Calu3 (cell line): Measurements from ENCODE around the gene KIFBP. TPM values are rescaled to one million over a fixed set of nuclear protein-coding genes. Genes with fewer than 3 reads are reported as not detected.
"Not testable (repeated sequence)": the region's sequence is repeated elsewhere in the genome, so short reads cannot be mapped to it uniquely, and the experiment has no call there.

ENCODE experiments used
- BruUV-seq: library from RNA; stranded (reverse); fragments of 400-500 nt; replicated peaks from 2 replicates; lab custom pipeline; 2021; lab: Mats Ljungman, UMichigan
- CTCF ChIA-PET: fragments of 300-600 bp; sonication (Branson Sonifier 250); formaldehyde crosslinking; loops from one replicate; lab custom pipeline; 2022; ENCODE audit warnings: antibody characterized with exemption; lab: Charles Lee
- DNase-seq: peaks from one replicate; pipeline ENCODE4 v3.0.0; 2022
- H3K27ac Mint-ChIP-seq: one replicate; pipeline ENCODE4 v1.8.0; 2022; ENCODE audit warnings: mixed read lengths; ENCODE audit not compliant: unreplicated experiment
- H3K27me3 Mint-ChIP-seq: one replicate; pipeline ENCODE4 v1.8.0; 2022; ENCODE audit warnings: mixed read lengths; ENCODE audit not compliant: unreplicated experiment
- H3K36me3 Mint-ChIP-seq: one replicate; pipeline ENCODE4 v1.8.0; 2022; ENCODE audit warnings: mild to moderate bottlenecking, moderate library complexity, mixed read lengths; ENCODE audit not compliant: insufficient read depth, unreplicated experiment
- H3K4me1 Mint-ChIP-seq: one replicate; pipeline ENCODE4 v1.8.0; 2022; ENCODE audit warnings: mild to moderate bottlenecking, low read depth, mixed read lengths; ENCODE audit not compliant: unreplicated experiment
- H3K4me3 Mint-ChIP-seq: one replicate; pipeline ENCODE4 v1.8.0; 2022; ENCODE audit warnings: mild to moderate bottlenecking, low read depth, moderate library complexity, mixed read lengths; ENCODE audit not compliant: unreplicated experiment
- H3K9me3 Mint-ChIP-seq: one replicate; pipeline ENCODE4 v1.8.0; 2022; ENCODE audit warnings: low read depth, mixed read lengths; ENCODE audit not compliant: unreplicated experiment
- intact Hi-C: fragments of 100-400 bp; cut with micrococcal nuclease; formaldehyde crosslinking; loops from one replicate; pipeline ENCODE4 v1.10.0; 2022; ENCODE audit not compliant: unreplicated experiment
- total RNA-seq: library from RNA; stranded (reverse); gene quantifications from 2 replicates; pipeline ENCODE4 v1.2.3, GENCODE V29; 2022
- TF ChIP-seq, protein P1 (sequence below): fragments of 200-600 bp; IDR thresholded peaks from one replicate; pipeline ENCODE4 v1.8.0; 2022; ENCODE audit warnings: antibody characterized with exemption; ENCODE audit not compliant: unreplicated experiment

KIFBP gene
- total RNA-seq, 1 experiment from 2014 or later, result 36.7 TPM

GRCh38 chr10:69037489-69037888, 48.9 kb downstream of the KIFBP start:
- H3K27ac Mint-ChIP-seq, result no peak overlapping the region
- no peaks in the 10 kb centered on the region for H3K4me1 Mint-ChIP-seq
- no peaks in the 10 kb centered on the region for H3K36me3 Mint-ChIP-seq
- intact Hi-C loops, result no loop called here
- CTCF ChIA-PET, result no interaction called here
- TF ChIP-seq, protein P1, sequence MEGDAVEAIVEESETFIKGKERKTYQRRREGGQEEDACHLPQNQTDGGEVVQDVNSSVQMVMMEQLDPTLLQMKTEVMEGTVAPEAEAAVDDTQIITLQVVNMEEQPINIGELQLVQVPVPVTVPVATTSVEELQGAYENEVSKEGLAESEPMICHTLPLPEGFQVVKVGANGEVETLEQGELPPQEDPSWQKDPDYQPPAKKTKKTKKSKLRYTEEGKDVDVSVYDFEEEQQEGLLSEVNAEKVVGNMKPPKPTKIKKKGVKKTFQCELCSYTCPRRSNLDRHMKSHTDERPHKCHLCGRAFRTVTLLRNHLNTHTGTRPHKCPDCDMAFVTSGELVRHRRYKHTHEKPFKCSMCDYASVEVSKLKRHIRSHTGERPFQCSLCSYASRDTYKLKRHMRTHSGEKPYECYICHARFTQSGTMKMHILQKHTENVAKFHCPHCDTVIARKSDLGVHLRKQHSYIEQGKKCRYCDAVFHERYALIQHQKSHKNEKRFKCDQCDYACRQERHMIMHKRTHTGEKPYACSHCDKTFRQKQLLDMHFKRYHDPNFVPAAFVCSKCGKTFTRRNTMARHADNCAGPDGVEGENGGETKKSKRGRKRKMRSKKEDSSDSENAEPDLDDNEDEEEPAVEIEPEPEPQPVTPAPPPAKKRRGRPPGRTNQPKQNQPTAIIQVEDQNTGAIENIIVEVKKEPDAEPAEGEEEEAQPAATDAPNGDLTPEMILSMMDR, result no peak
- BruUV-seq, result no TSS peak
- DNase-seq, result no peak
- no peaks in the 10 kb centered on the region for H3K9me3 Mint-ChIP-seq
- H3K27me3 Mint-ChIP-seq, result peaks cover 14% of the 10 kb centered on the region
- H3K4me3 Mint-ChIP-seq, result no peak overlapping the region

DNA sequence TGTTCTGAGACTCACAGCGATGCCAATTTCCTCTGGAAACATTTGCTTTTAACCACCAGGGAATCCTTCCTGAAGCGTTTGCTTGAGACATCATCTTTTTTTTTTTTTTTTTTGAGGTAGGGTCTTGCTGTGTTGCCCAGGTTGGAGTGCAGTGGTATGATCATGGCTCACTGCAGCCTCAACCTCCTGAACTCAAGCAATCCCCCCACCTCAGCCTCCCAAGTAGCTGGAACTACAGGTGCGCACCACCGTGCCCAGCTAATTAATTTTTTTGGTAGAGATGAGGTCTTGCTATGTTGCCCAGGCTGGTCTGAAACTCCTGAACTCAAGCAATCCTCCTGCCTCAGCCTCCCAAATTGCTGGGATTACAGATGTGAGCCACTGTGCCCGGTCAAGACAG, 52.3 kb downstream of the KIFBP start:
- H3K36me3 Mint-ChIP-seq, H3K9me3 Mint-ChIP-seq, DNase-seq, H3K27ac Mint-ChIP-seq, H3K27me3 Mint-ChIP-seq, H3K4me1 Mint-ChIP-seq, H3K4me3 Mint-ChIP-seq, intact Hi-C loops, BruUV-seq: not testable (repeated sequence)
- CTCF ChIA-PET, result interaction anchor here (1.3 kb wide), 1 partner anchor 22 kb away, joined by 3 read pairs; no protein-coding TSS in a partner anchor

DNA sequence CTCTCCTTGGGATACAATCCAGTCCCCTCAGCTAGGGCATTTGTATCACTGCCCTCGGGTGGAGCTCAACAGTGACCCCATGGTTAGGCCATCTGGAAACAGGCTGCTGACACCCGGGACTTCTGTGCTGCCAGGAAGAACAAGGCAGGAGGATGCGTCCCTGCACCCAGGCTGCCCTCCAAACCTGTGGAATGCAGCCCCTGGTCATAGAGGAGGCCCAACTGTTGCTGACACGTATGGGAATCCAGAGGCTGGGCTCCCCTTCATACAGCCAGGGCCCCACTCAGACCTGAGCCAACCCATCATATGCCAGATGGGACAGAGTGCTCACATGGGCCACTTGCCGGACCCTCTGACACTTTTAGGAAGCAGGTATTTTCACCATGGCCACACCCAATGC, 53.8 kb downstream of the KIFBP start:
- CTCF ChIA-PET, result no interaction called here
- H3K27ac Mint-ChIP-seq, result no peak overlapping the region
- intact Hi-C loops, result no loop called here
- no peaks in the 10 kb centered on the region for H3K27me3 Mint-ChIP-seq
- no peak for DNase-seq
- H3K9me3 Mint-ChIP-seq, result no peaks in the 10 kb centered on the region
- H3K4me3 Mint-ChIP-seq, result no peak overlapping the region
- H3K36me3 Mint-ChIP-seq, result no peaks in the 10 kb centered on the region
- TF ChIP-seq, protein P1, result no peak
- no TSS peak for BruUV-seq
- no peaks in the 10 kb centered on the region for H3K4me1 Mint-ChIP-seq

GRCh38 chr10:69042838-69043237, 54.2 kb downstream of the KIFBP start:
- no TSS peak for BruUV-seq
- intact Hi-C loops, result no loop called here

GRCh38 chr10:69043931-69044531, 55.4 kb downstream of the KIFBP start:
- TF ChIP-seq, protein P1, result no peak
- no peak for DNase-seq
- Mint-ChIP-seq H3K9me3 (no peaks in the 10 kb centered on the region), H3K4me3 (no peak overlapping the region), H3K36me3 (no peaks in the 10 kb centered on the region), H3K4me1 (no peaks in the 10 kb centered on the region), H3K27ac (no peak overlapping the region), H3K27me3 (no peaks in the 10 kb centered on the region)
- no TSS peak for BruUV-seq
- intact Hi-C loops, result no loop called here
- CTCF ChIA-PET, result interaction anchor here (0.6 kb wide), 1 partner anchor 15 kb away, joined by 3 read pairs; no protein-coding TSS in a partner anchor

More at GRCh38 chr10:69042838-69043237, 54.2 kb downstream of the KIFBP start:
- TF ChIP-seq, protein P1, result no peak
- DNase-seq, result no peak
- H3K4me1 Mint-ChIP-seq, result no peaks in the 10 kb centered on the region
- CTCF ChIA-PET, result no interaction called here
- no peaks in the 10 kb centered on the region for H3K9me3 Mint-ChIP-seq
- H3K27me3 Mint-ChIP-seq, result no peaks in the 10 kb centered on the region
- H3K27ac Mint-ChIP-seq, result no peak overlapping the region
- no peak overlapping the region for H3K4me3 Mint-ChIP-seq
- H3K36me3 Mint-ChIP-seq, result no peaks in the 10 kb centered on the region
